HG03175 (cell line): Measurements from ENCODE around the gene LCMT1.

Experiments
- ATAC-seq: cut with Tn5 transposase; IDR thresholded peaks from one replicate; pipeline ENCODE4 v1.9.1; 2021; ENCODE audit warnings: mild to moderate bottlenecking, moderate library complexity; ENCODE audit not compliant: unreplicated experiment

LCMT1 gene

GRCh38 chr16:25192096-25192495 lies 80.6 kb downstream of the LCMT1 start:
- ATAC-seq, result no peak

GRCh38 chr16:25194273-25194878 lies 82.8 kb downstream of the LCMT1 start:
- ATAC-seq, result no peak

- ATAC-seq, result no peak
These were observed 86.5 kb downstream of the LCMT1 start for GRCh38 chr16:25198021-25198420.

DNA sequence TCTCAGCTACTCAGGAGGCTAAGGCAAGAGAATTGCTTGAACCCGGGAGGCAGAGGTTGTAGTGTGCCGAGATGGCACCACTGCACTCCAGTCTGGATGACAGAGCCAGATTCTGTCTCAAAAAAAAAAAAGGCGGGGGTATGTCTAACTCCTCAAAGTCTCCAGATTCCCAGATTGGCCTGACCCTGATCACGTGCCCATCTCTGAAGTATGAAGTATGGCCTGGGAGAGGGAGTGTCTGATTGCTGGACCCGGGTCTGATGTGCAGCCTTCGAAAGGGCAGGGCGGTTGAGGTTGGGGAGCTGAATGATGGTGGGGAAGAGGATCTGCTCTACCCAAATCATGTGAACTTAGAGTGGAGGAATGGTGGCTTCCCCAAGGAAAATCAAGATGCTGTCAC lies 87.9 kb downstream of the LCMT1 start:
- ATAC-seq, result no peak

DNA sequence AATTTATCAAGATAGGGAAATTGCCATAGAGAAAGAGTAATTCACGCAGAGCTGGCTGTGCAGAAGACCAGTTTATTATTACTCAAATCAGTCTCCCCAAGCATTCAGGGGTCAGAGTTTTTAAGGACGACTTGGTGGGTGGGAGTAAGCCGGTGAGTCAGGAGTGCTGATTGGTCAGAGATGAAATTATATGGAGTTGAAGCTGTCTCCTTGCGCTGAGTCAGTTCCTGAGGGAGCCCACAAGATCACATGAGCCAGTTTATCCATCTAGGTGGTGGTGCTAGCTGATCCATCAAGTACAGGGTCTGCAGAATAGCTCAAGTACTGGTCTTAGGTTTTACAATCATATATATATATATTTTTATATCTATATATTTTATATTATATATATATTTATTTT lies 99.2 kb downstream of the LCMT1 start:
- no peak for ATAC-seq

- ATAC-seq, result no peak
These were observed 101.1 kb downstream of the LCMT1 start for GRCh38 chr16:25212636-25213035.

- ATAC-seq, result no peak
These were observed 102.3 kb downstream of the LCMT1 start for GRCh38 chr16:25213709-25214397.

DNA sequence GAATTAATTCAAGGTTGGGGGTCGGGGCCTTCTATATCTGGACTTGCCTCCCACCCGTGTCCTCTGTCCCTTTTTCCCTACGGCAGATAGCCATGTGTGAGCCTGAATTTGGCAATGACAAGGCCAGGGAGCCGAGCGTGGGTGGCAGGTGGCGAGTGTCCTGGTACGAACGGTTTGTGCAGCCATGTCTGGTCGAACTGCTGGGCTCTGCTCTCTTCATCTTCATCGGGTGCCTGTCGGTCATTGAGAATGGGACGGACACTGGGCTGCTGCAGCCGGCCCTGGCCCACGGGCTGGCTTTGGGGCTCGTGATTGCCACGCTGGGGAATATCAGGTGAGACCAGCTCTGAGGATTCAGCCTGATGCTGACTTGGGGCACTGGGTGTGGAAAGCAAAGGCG lies 105.6 kb downstream of the LCMT1 start:
- no peak for ATAC-seq

GRCh38 chr16:25217921-25218320 lies 106.4 kb downstream of the LCMT1 start:
- ATAC-seq, result no peak

GRCh38 chr16:25219070-25219737 lies 107.7 kb downstream of the LCMT1 start:
- ATAC-seq, result no peak

GRCh38 chr16:25222959-25223358 lies 111.4 kb downstream of the LCMT1 start:
- ATAC-seq, result no peak

DNA sequence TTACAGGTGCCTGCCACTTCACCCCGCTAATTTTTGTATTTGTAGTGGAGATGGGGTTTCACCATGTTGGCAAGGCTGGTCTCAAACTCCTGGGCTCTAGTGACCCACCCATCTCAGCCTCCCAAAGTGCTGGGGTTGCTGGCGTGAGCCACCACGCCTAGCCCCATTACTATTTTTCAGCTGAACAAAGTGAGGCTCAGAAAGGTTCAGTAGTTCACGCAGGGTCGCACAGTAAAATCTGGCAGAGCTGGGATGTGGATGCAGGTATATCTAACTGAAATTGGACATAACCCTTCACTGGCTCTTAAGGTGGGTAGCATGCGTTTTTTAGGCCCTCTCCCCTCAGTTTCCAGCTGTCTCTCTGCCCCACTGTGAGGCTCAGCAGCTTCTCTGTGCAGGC lies 112.4 kb downstream of the LCMT1 start:
- no peak for ATAC-seq

GRCh38 chr16:25224731-25225319 lies 113.3 kb downstream of the LCMT1 start:
- no peak for ATAC-seq
